Measurements from ENCODE around the gene CDIPT. TPM values are rescaled to one million over a fixed set of nuclear protein-coding genes. Genes with fewer than 3 reads are reported as not detected.
A peak's percentile ranks its signal among the peaks of the same experiment; 100 is the strongest.

CDIPT gene
- total and polyA plus RNA-seq, 2 of the 13 experiments (the other 11 are each of a cell fraction or from before 2014, with no cell fraction given): 54.9 to 97.5 TPM

- no peak for TF ChIP-seq ZHX1 (CRISPR knock-in tag; IDR thresholded peaks at IDR 0.05; ENCODE audit: low read depth)
- no peak for TF ChIP-seq CREBL2 (CRISPR knock-in tag; IDR thresholded peaks at IDR 0.05; ENCODE audit: borderline replicate concordance)
- TF ChIP-seq ZNF841 (CRISPR knock-in tag; IDR thresholded peaks at IDR 0.05; ENCODE audit: borderline replicate concordance): no peak
- peak; percentile 22 for TF ChIP-seq SP4 (CRISPR knock-in tag; IDR thresholded peaks at IDR 0.05)
- TF ChIP-seq ZNF354B (CRISPR knock-in tag; IDR thresholded peaks at IDR 0.05): no peak
- TF ChIP-seq RBM39 (IDR thresholded peaks at IDR 0.05; ENCODE audit: low read depth, low read length, poor library complexity, severe bottlenecking): no peak
- peak; percentile 89 for TF ChIP-seq ZBTB33 (CRISPR knock-in tag; IDR thresholded peaks at IDR 0.05)
- TF ChIP-seq RBM22 (optimal IDR thresholded peaks at IDR 0.05; ENCODE audit: low read length): no peak
- 0 out of 2 replicates have a peak, but pooled peaks have one; percentile 65 for TF ChIP-seq ZNF563 (CRISPR knock-in tag; IDR thresholded peaks at IDR 0.05)
- TF ChIP-seq ZNF256 (CRISPR knock-in tag; conservative IDR thresholded peaks at IDR 0.05): peak; percentile 48
- peak; percentile 31; the same call in 1 of the 2 replicates for TF ChIP-seq ARNTL (CRISPR knock-in tag; IDR thresholded peaks at IDR 0.05)
- TF ChIP-seq GRHL1 (CRISPR knock-in tag; conservative IDR thresholded peaks at IDR 0.05): no peak
- TF ChIP-seq ZBTB7A (CRISPR knock-in tag; IDR thresholded peaks at IDR 0.05): no peak; the same call in 1 of the 2 replicates
- no peak for TF ChIP-seq ONECUT2 (CRISPR knock-in tag; IDR thresholded peaks at IDR 0.05)
- TF ChIP-seq KDM6A (CRISPR knock-in tag; IDR thresholded peaks at IDR 0.05; ENCODE audit: low read depth): no peak
- TF ChIP-seq MIER2 (CRISPR knock-in tag; IDR thresholded peaks at IDR 0.05): peak; percentile 89
- peak; percentile 95 for TF ChIP-seq MIER3 (CRISPR knock-in tag; IDR thresholded peaks at IDR 0.05; ENCODE audit: borderline replicate concordance)
- no peak for TF ChIP-seq HIC2 (CRISPR knock-in tag; IDR thresholded peaks at IDR 0.05; ENCODE audit: low read depth)
- TF ChIP-seq ZNF333 (CRISPR knock-in tag; IDR thresholded peaks at IDR 0.05; ENCODE audit: borderline replicate concordance): peak; percentile 51; the same call in 1 of the 2 replicates
- no peak for TF ChIP-seq MAFG (CRISPR knock-in tag; IDR thresholded peaks at IDR 0.05)
- TF ChIP-seq ZNF670 (CRISPR knock-in tag; IDR thresholded peaks at IDR 0.05; ENCODE audit: borderline replicate concordance): peak; percentile 90; the same call in 1 of the 2 replicates
Observed at GRCh38 chr16:29862884-29863668, at the start of gene CDIPT (continued).
